GM18861 (cell line): Measurements from ENCODE around the gene SMCO4.
"Not testable (repeated sequence)": the region's sequence is repeated elsewhere in the genome, so short reads cannot be mapped to it uniquely, and the experiment has no call there.

ENCODE experiments used
- ATAC-seq: cut with Tn5 transposase; IDR thresholded peaks from one replicate; pipeline ENCODE4 v1.9.1; 2021; ENCODE audit not compliant: unreplicated experiment

SMCO4 gene

GRCh38 chr11:93543292-93543977 is at the start of gene SMCO4:
SMCO4 (minus strand) TSS chr11:93543391; CDS start chr11:93479189, 64,202 bp downstream.
- peak; percentile 84 for ATAC-seq

- peak; percentile 86 for ATAC-seq
Measured at GRCh38 chr11:93591247-93591898, 48.2 kb upstream of the SMCO4 start.

GRCh38 chr11:93589347-93589746 is 46.2 kb upstream of the SMCO4 start:
- ATAC-seq, result no peak

- no peak for ATAC-seq
Measured at GRCh38 chr11:93587858-93588581, 44.8 kb upstream of the SMCO4 start.

- ATAC-seq, result not testable (repeated sequence)
Measured at GRCh38 chr11:93587425-93587824, 44.2 kb upstream of the SMCO4 start.

- ATAC-seq, result no peak
Measured at GRCh38 chr11:93585758-93586157, 42.6 kb upstream of the SMCO4 start.

GRCh38 chr11:93583490-93583889 is 40.3 kb upstream of the SMCO4 start:
- no peak for ATAC-seq

- no peak for ATAC-seq
Measured at GRCh38 chr11:93579187-93579751, 36.1 kb upstream of the SMCO4 start.

GRCh38 chr11:93577286-93577685 is 34.1 kb upstream of the SMCO4 start:
- ATAC-seq, result no peak

GRCh38 chr11:93576870-93577269 is 33.7 kb upstream of the SMCO4 start:
- ATAC-seq, result not testable (repeated sequence)

GRCh38 chr11:93574638-93575220 is 31.5 kb upstream of the SMCO4 start:
- no peak for ATAC-seq

- no peak for ATAC-seq
Measured at GRCh38 chr11:93573184-93573583, 30.0 kb upstream of the SMCO4 start.

- ATAC-seq, result no peak
Measured at GRCh38 chr11:93572621-93573020, 29.4 kb upstream of the SMCO4 start.

- ATAC-seq, result no peak
Measured at GRCh38 chr11:93572171-93572570, 29.0 kb upstream of the SMCO4 start.

GRCh38 chr11:93571612-93572011 is 28.4 kb upstream of the SMCO4 start:
- no peak for ATAC-seq

GRCh38 chr11:93570759-93571413 is 27.7 kb upstream of the SMCO4 start:
- no peak for ATAC-seq

- ATAC-seq, result no peak
Measured at GRCh38 chr11:93569496-93569895, 26.3 kb upstream of the SMCO4 start.

- no peak for ATAC-seq
Measured at GRCh38 chr11:93568726-93569125, 25.5 kb upstream of the SMCO4 start.

- ATAC-seq, result no peak
Measured at GRCh38 chr11:93567401-93567895, 24.3 kb upstream of the SMCO4 start.

- no peak for ATAC-seq
Measured at GRCh38 chr11:93564895-93565294, 21.7 kb upstream of the SMCO4 start.

GRCh38 chr11:93563857-93564256 is 20.7 kb upstream of the SMCO4 start:
- ATAC-seq, result no peak
